BE2C (cell line): ENCODE results near the gene FSTL3.

Experiments
- DNase-seq: peaks from one replicate; pipeline ENCODE4 v3.0.0-alpha.2; 2020
- H3K27me3 ChIP-seq: fragments of 250-450 bp; sonication (Bioruptor Pico); 2 replicates; pipeline ENCODE4 v1.5.1; 2020; ENCODE audit warnings: mild to moderate bottlenecking
- H3K36me3 ChIP-seq: fragments of 250-450 bp; sonication (Bioruptor Pico); 2 replicates; pipeline ENCODE4 v1.5.1; 2020; ENCODE audit warnings: mild to moderate bottlenecking
- H3K4me1 ChIP-seq: fragments of 250-450 bp; sonication (Bioruptor Pico); 2 replicates; pipeline ENCODE4 v1.5.1; 2020
- H3K4me3 ChIP-seq: 2 replicates; pipeline ENCODE4 v1.5.1; 2011; ENCODE audit warnings: low read depth, low read length
- H3K9me3 ChIP-seq: fragments of 250-450 bp; sonication (Bioruptor Pico); 2 replicates; pipeline ENCODE4 v1.5.1; 2020
- CTCF ChIP-seq: IDR thresholded peaks from 2 replicates; pipeline ENCODE4 v1.5.1; 2012; ENCODE audit warnings: mild to moderate bottlenecking, low read depth, low read length

FSTL3 gene

GRCh38 chr19:644789-645188 is 31.4 kb upstream of the FSTL3 start:
- no peaks in the 10 kb centered on the region for H3K27me3 ChIP-seq
- DNase-seq = peak; percentile 9
- H3K4me1 ChIP-seq = no peaks in the 10 kb centered on the region
- H3K4me3 ChIP-seq = no peak overlapping the region
- TF ChIP-seq CTCF = no peak
- peaks cover 47% of the 10 kb centered on the region for H3K36me3 ChIP-seq
- H3K9me3 ChIP-seq = no peaks in the 10 kb centered on the region

- peaks cover 51% of the 10 kb centered on the region for H3K36me3 ChIP-seq
- TF ChIP-seq CTCF = no peak
- no peaks in the 10 kb centered on the region for H3K9me3 ChIP-seq
- no peaks in the 10 kb centered on the region for H3K4me1 ChIP-seq
- no peaks in the 10 kb centered on the region for H3K27me3 ChIP-seq
- H3K4me3 ChIP-seq = no peak overlapping the region
- peak; percentile 15 for DNase-seq
Observed at GRCh38 chr19:645912-646778, 30.0 kb upstream of the FSTL3 start.

DNA sequence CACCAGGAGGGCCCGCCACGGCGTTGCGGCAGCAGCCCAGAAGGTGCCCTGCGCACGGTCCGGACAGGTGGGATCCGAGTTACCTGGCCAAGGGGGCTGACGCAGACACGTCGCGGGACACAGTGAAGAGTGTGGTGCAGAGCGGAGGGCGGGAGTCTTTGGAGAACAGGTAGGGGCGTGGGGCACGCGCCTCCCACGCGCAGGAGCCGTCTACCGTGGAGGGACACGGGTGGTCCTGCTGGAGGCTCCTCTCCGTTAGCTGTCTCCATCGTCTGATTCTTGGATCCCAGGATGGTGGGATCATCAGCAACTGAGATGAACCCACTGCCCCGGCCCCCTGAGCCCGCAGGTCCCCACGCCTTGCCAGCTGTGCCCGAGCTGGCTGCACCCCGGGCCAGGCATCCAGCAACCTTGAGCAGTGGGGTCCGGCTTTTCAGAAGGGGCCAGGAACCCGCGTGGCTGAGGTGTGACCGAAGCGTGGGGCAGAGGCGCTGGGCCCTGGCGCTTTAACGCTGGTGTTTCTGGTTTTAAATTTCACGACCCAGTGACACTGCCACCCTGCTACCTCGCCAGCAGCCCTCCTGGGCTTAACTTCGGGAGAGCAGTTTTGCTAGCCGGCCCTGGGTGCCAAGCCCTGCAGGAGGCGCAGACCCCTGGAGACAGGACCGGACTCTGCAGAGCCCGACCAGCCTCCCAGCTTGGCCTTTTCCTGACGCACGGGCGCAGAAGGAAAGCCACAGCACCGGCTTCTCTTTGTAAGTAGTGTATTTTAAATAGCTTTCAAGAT is 29.2 kb upstream of the FSTL3 start:
- no peak overlapping the region for H3K4me3 ChIP-seq
- no peak for DNase-seq
- no peaks in the 10 kb centered on the region for H3K4me1 ChIP-seq
- no peaks in the 10 kb centered on the region for H3K9me3 ChIP-seq
- no peak for TF ChIP-seq CTCF
- H3K27me3 ChIP-seq = no peaks in the 10 kb centered on the region
- H3K36me3 ChIP-seq = peaks cover 60% of the 10 kb centered on the region

DNA sequence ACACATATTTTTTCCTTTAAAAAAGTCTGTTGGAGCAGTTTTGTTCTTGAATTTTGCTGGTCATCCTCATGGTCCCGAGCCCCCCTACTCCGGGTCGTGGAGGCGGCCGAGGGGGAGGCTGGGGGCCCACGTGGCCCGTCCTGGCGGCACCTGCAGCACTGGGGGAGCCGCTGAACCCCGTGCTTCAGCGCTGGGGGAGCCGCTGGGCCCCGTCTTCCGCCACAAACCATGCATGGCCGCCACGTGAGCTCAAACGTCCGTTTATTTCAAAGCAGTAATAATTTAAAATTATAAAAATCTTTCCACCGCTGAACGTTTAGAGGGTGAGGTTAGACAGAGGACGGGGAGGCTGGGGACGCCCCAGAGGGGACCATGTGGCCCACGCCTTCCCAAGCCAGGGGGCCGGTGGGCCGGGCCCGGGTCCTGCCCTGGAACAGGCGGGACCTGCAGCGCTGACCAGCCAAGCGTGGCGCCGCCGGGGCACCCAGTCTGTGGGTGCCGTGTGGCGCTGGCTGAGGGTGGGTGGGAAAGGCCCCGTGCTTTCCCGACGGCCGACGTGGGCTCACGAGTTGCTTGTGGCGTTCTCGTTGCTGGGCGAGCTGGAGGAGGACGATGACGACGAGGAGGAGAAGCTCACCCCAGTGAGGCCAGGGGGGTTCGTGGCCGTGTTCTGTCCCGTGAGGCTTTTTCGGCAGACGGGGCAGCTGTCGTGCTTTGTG is 28.5 kb upstream of the FSTL3 start:
- no peak for DNase-seq
- H3K9me3 ChIP-seq = no peaks in the 10 kb centered on the region
- peaks cover 67% of the 10 kb centered on the region for H3K36me3 ChIP-seq
- no peak overlapping the region for H3K4me3 ChIP-seq
- H3K4me1 ChIP-seq = no peaks in the 10 kb centered on the region
- H3K27me3 ChIP-seq = no peaks in the 10 kb centered on the region
- no peak for TF ChIP-seq CTCF

DNA sequence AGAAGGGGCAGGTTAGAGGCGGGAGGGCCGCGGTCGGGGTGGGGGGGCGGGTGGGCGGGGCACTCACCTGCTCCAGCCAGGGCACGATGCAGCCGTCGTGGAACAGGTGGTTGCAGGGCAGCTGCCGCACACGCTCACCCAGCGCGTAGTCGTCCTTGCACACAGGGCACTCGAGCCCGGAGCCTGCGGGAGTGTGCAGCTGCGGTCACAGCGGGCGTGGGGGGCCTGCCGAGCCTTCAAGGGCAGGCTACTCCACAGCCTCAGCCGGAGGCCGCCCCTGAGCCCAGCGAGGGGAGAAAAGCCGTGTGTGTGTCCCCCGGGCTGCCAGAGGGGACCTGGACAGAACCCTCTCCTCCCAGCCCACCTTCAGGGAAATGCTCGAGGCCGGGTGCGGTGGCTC is 27.9 kb upstream of the FSTL3 start:
- H3K27me3 ChIP-seq = no peaks in the 10 kb centered on the region
- DNase-seq = no peak
- H3K36me3 ChIP-seq = peaks cover 73% of the 10 kb centered on the region
- no peaks in the 10 kb centered on the region for H3K9me3 ChIP-seq
- no peak for TF ChIP-seq CTCF
- no peak overlapping the region for H3K4me3 ChIP-seq
- H3K4me1 ChIP-seq = no peaks in the 10 kb centered on the region
